GM23338 (cell line): ENCODE measurements around the gene CALR. TPM values are rescaled to one million over a fixed set of nuclear protein-coding genes. Genes with fewer than 3 reads are reported as not detected.

Source experiments
- ATAC-seq: fragments of 200-7000 bp; cut with Tn5 transposase; 3 replicates; pipeline ENCODE4 v1.9.1; 2020
- DNase-seq: peaks from one replicate; pipeline ENCODE4 v3.0.0-alpha.2; 2015; ENCODE audit warnings: low spot score
- H2AFZ ChIP-seq: fragments of 200-600 bp; sonication (generic); 2 replicates; pipeline ENCODE4 v1.8.0; 2016; ENCODE audit warnings: antibody characterized with exemption, mild to moderate bottlenecking, moderate library complexity
- H3F3A ChIP-seq: fragments of 200-600 bp; sonication (generic); replicated peaks from 2 replicates; pipeline ENCODE4 v1.8.0; 2017; ENCODE audit warnings: antibody characterized with exemption, mixed run types, low read depth
- H3K27ac ChIP-seq: fragments of 200-600 bp; sonication (generic); 2 replicates; pipeline ENCODE4 v1.6.1; 2016; ENCODE audit warnings: low read depth
- H3K27me3 ChIP-seq: fragments of 200-600 bp; sonication (generic); 2 replicates; pipeline ENCODE4 v1.8.0; 2016; ENCODE audit warnings: mild to moderate bottlenecking, mixed run types, moderate library complexity; ENCODE audit not compliant: insufficient read depth
- H3K36me3 ChIP-seq: fragments of 200-600 bp; sonication (generic); 2 replicates; pipeline ENCODE4 v1.8.0; 2016; ENCODE audit warnings: mild to moderate bottlenecking; ENCODE audit not compliant: insufficient read depth
- H3K4me1 ChIP-seq: fragments of 200-600 bp; sonication (generic); 2 replicates; pipeline ENCODE4 v1.8.0; 2016; ENCODE audit warnings: mild to moderate bottlenecking, moderate library complexity; ENCODE audit not compliant: insufficient read depth
- H3K4me2 ChIP-seq: fragments of 200-600 bp; sonication (generic); 2 replicates; pipeline ENCODE4 v1.7.1; 2017; ENCODE audit warnings: mixed run types
- H3K4me3 ChIP-seq: fragments of 200-600 bp; sonication (generic); 2 replicates; pipeline ENCODE4 v1.6.1; 2016; ENCODE audit warnings: mixed run types
- H3K79me2 ChIP-seq: fragments of 200-600 bp; sonication (generic); replicated peaks from 2 replicates; pipeline ENCODE4 v1.8.0; 2017; ENCODE audit warnings: mild to moderate bottlenecking; ENCODE audit not compliant: insufficient read depth
- H3K9me2 ChIP-seq: fragments of 200-600 bp; sonication (generic); 2 replicates; pipeline ENCODE4 v1.8.0; 2017; ENCODE audit not compliant: insufficient read depth
- H4K20me1 ChIP-seq: fragments of 200-600 bp; sonication (generic); replicated peaks from 2 replicates; pipeline ENCODE4 v1.8.0; 2017; ENCODE audit warnings: mild to moderate bottlenecking; ENCODE audit not compliant: insufficient read depth
- H3K27ac Mint-ChIP-seq: 2 replicates; pipeline ENCODE4 v1.8.0; 2020; ENCODE audit warnings: inconsistent platforms, mild to moderate bottlenecking, moderate library complexity, mixed read lengths
- H3K27me3 Mint-ChIP-seq: 3 replicates; pipeline ENCODE4 v1.8.0; 2022; ENCODE audit warnings: low read depth, mild to moderate bottlenecking, moderate library complexity, mixed read lengths, inconsistent platforms; ENCODE audit not compliant: insufficient read depth, poor library complexity
- H3K36me3 Mint-ChIP-seq: 3 replicates; pipeline ENCODE4 v1.8.0; 2021; ENCODE audit warnings: low read depth, mild to moderate bottlenecking, inconsistent platforms, moderate library complexity, mixed read lengths
- H3K4me1 Mint-ChIP-seq: 3 replicates; pipeline ENCODE4 v1.8.0; 2020; ENCODE audit warnings: mild to moderate bottlenecking, inconsistent platforms, mixed read lengths
- H3K4me3 Mint-ChIP-seq: 3 replicates; pipeline ENCODE4 v1.8.0; 2021; ENCODE audit warnings: moderate library complexity, mild to moderate bottlenecking, inconsistent platforms, mixed read lengths
- H3K9me3 Mint-ChIP-seq: 3 replicates; pipeline ENCODE4 v1.8.0; 2020; ENCODE audit warnings: moderate library complexity, mild to moderate bottlenecking, inconsistent platforms, mixed read lengths
- CREB1 ChIP-seq: fragments of 250-450 bp; sonication (Bioruptor Pico); IDR thresholded peaks from 2 replicates; pipeline ENCODE4 v1.5.0; 2020; ENCODE audit warnings: low read depth, mild to moderate bottlenecking, moderate library complexity
- CTCF ChIP-seq, 2 experiments: fragments of 200-600 bp in 1 of 2; sonication (generic) in 1 of 2; conservative IDR thresholded peaks; 2 replicates each; pipeline versions ENCODE4 v1.5.1 to v1.6.1; 2016 to 2017; ENCODE audit warnings: antibody characterized with exemption in 2 of 2, low read depth in 2 of 2, mild to moderate bottlenecking in 2 of 2, moderate library complexity in 1 of 2
- EZH2 ChIP-seq: fragments of 200-600 bp; sonication (generic); IDR thresholded peaks from one replicate; pipeline ENCODE4 v1.8.0; 2017; ENCODE audit warnings: antibody characterized with exemption, mild to moderate bottlenecking, low read depth; ENCODE audit not compliant: unreplicated experiment
- EZH2phosphoT487 ChIP-seq: fragments of 200-600 bp; sonication (generic); IDR thresholded peaks from one replicate; pipeline ENCODE4 v1.8.1; 2018; ENCODE audit warnings: antibody characterized with exemption; ENCODE audit not compliant: unreplicated experiment
- JUNB ChIP-seq: IDR thresholded peaks from one replicate; pipeline ENCODE4 v1.6.1; 2016; ENCODE audit warnings: antibody characterized with exemption; ENCODE audit not compliant: unreplicated experiment
- NANOG ChIP-seq: IDR thresholded peaks from 2 replicates; pipeline ENCODE4 v1.6.1; 2016; ENCODE audit warnings: antibody characterized with exemption, borderline replicate concordance
- POLR2AphosphoS5 ChIP-seq: IDR thresholded peaks from 2 replicates; pipeline ENCODE4 v1.6.1; 2016; ENCODE audit warnings: antibody characterized with exemption, low read depth
- STAT1 ChIP-seq: IDR thresholded peaks from one replicate; pipeline ENCODE4 v1.6.1; 2016; ENCODE audit warnings: antibody characterized with exemption; ENCODE audit not compliant: unreplicated experiment
- ZNF114 ChIP-seq: fragments of 250-450 bp; sonication (Bioruptor Pico); IDR thresholded peaks from 2 replicates; pipeline ENCODE4 v1.5.0; 2020; ENCODE audit warnings: mild to moderate bottlenecking, moderate library complexity
- ZNF331 ChIP-seq: fragments of 250-450 bp; sonication (Bioruptor Pico); IDR thresholded peaks from 2 replicates; pipeline ENCODE4 v1.5.0; 2020; ENCODE audit warnings: low read depth, mild to moderate bottlenecking, moderate library complexity
- polyA plus RNA-seq: library from polyadenylated mRNA; unstranded; fragments of >200 nt; fragmentation: Nextera tagmentation; extraction: Ambion mirVana; gene quantifications from 2 replicates; pipeline ENCODE4 v1.2.1, GENCODE V29; 2016
- total RNA-seq: library from RNA; depleted of rRNA; stranded (reverse); fragments of >200 nt; shearing (Covaris generic); gene quantifications from 2 replicates; pipeline ENCODE4 v1.2.3, GENCODE V29; 2014
- TF ChIP-seq, protein P1 (sequence below): IDR thresholded peaks from 2 replicates; pipeline ENCODE4 v1.6.1; 2016; ENCODE audit warnings: antibody characterized with exemption
- TF ChIP-seq, protein P2 (sequence below): fragments of 250-450 bp; sonication (Bioruptor Pico); IDR thresholded peaks from 2 replicates; pipeline ENCODE4 v1.5.0; 2020; ENCODE audit warnings: mild to moderate bottlenecking, moderate library complexity
- TF ChIP-seq, protein P3 (sequence below): IDR thresholded peaks from one replicate; pipeline ENCODE4 v1.6.1; 2018; ENCODE audit warnings: antibody characterized with exemption; ENCODE audit not compliant: unreplicated experiment

The CALR gene
- total and polyA plus RNA-seq, 2 experiments from 2014 or later: 760 to 1,131 TPM

DNA sequence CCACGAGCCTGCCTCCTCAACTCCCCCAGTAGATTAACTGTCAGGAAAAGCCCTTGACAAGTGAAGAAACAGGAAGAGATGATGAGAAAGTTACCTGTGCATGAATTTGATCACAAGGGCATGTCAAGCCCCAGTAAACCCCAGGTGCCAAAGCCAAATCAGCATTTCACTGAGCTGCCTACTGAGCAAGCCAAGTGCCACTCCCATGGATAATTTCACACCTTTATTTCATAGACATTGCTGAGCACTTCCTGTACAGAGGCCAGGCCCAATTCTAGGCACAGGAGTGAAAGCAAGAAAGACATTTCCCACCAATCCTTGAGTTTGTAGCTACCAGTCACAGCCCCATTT, 16.2 kb downstream of the CALR start:
- H2AFZ ChIP-seq: no peak overlapping the region
- H3F3A ChIP-seq: peaks cover 34% of the 10 kb centered on the region
- peaks cover 10% of the 10 kb centered on the region; the same call in 1 of the 2 replicates for H3K36me3 ChIP-seq
- H3K27ac Mint-ChIP-seq: no peak overlapping the region
- peak overlapping the region; percentile 52; the same call in 2 of the 3 replicates for H3K4me3 Mint-ChIP-seq
- ATAC-seq (no peak), DNase-seq (no peak)
- H3K4me2 ChIP-seq: peak overlapping the region; percentile 91; the same call in 1 of the 2 replicates
- H3K36me3 Mint-ChIP-seq: peaks cover 61% of the 10 kb centered on the region
- peaks cover 12% of the 10 kb centered on the region; the same call in 1 of the 2 replicates for H4K20me1 ChIP-seq
- H3K79me2 ChIP-seq: peaks cover 33% of the 10 kb centered on the region
- H3K9me3 Mint-ChIP-seq: no peaks in the 10 kb centered on the region; the same call in 1 of the 3 replicates
- H3K4me3 ChIP-seq: no peak overlapping the region
- H3K27me3 Mint-ChIP-seq: peaks cover 25% of the 10 kb centered on the region
- H3K4me1 ChIP-seq: peaks cover 16% of the 10 kb centered on the region
- TF ChIP-seq, protein P1, sequence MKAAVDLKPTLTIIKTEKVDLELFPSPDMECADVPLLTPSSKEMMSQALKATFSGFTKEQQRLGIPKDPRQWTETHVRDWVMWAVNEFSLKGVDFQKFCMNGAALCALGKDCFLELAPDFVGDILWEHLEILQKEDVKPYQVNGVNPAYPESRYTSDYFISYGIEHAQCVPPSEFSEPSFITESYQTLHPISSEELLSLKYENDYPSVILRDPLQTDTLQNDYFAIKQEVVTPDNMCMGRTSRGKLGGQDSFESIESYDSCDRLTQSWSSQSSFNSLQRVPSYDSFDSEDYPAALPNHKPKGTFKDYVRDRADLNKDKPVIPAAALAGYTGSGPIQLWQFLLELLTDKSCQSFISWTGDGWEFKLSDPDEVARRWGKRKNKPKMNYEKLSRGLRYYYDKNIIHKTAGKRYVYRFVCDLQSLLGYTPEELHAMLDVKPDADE: no peak
- no peak for TF ChIP-seq STAT1
- TF ChIP-seq JUNB: no peak
- no peak for TF ChIP-seq EZH2
- TF ChIP-seq, protein P2, sequence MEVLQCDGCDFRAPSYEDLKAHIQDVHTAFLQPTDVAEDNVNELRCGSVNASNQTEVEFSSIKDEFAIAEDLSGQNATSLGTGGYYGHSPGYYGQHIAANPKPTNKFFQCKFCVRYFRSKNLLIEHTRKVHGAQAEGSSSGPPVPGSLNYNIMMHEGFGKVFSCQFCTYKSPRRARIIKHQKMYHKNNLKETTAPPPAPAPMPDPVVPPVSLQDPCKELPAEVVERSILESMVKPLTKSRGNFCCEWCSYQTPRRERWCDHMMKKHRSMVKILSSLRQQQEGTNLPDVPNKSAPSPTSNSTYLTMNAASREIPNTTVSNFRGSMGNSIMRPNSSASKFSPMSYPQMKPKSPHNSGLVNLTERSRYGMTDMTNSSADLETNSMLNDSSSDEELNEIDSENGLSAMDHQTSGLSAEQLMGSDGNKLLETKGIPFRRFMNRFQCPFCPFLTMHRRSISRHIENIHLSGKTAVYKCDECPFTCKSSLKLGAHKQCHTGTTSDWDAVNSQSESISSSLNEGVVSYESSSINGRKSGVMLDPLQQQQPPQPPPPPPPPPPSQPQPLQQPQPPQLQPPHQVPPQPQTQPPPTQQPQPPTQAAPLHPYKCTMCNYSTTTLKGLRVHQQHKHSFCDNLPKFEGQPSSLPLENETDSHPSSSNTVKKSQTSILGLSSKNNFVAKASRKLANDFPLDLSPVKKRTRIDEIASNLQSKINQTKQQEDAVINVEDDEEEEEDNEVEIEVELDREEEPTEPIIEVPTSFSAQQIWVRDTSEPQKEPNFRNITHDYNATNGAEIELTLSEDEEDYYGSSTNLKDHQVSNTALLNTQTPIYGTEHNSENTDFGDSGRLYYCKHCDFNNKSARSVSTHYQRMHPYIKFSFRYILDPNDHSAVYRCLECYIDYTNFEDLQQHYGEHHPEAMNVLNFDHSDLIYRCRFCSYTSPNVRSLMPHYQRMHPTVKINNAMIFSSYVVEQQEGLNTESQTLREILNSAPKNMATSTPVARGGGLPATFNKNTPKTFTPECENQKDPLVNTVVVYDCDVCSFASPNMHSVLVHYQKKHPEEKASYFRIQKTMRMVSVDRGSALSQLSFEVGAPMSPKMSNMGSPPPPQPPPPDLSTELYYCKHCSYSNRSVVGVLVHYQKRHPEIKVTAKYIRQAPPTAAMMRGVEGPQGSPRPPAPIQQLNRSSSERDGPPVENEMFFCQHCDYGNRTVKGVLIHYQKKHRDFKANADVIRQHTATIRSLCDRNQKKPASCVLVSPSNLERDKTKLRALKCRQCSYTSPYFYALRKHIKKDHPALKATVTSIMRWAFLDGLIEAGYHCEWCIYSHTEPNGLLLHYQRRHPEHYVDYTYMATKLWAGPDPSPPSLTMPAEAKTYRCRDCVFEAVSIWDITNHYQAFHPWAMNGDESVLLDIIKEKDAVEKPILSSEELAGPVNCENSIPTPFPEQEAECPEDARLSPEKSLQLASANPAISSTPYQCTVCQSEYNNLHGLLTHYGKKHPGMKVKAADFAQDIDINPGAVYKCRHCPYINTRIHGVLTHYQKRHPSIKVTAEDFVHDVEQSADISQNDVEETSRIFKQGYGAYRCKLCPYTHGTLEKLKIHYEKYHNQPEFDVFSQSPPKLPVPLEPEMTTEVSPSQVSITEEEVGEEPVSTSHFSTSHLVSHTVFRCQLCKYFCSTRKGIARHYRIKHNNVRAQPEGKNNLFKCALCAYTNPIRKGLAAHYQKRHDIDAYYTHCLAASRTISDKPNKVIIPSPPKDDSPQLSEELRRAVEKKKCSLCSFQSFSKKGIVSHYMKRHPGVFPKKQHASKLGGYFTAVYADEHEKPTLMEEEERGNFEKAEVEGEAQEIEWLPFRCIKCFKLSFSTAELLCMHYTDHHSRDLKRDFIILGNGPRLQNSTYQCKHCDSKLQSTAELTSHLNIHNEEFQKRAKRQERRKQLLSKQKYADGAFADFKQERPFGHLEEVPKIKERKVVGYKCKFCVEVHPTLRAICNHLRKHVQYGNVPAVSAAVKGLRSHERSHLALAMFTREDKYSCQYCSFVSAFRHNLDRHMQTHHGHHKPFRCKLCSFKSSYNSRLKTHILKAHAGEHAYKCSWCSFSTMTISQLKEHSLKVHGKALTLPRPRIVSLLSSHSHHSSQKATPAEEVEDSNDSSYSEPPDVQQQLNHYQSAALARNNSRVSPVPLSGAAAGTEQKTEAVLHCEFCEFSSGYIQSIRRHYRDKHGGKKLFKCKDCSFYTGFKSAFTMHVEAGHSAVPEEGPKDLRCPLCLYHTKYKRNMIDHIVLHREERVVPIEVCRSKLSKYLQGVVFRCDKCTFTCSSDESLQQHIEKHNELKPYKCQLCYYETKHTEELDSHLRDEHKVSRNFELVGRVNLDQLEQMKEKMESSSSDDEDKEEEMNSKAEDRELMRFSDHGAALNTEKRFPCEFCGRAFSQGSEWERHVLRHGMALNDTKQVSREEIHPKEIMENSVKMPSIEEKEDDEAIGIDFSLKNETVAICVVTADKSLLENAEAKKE (CRISPR knock-in tag): no peak
- TF ChIP-seq, protein P3, sequence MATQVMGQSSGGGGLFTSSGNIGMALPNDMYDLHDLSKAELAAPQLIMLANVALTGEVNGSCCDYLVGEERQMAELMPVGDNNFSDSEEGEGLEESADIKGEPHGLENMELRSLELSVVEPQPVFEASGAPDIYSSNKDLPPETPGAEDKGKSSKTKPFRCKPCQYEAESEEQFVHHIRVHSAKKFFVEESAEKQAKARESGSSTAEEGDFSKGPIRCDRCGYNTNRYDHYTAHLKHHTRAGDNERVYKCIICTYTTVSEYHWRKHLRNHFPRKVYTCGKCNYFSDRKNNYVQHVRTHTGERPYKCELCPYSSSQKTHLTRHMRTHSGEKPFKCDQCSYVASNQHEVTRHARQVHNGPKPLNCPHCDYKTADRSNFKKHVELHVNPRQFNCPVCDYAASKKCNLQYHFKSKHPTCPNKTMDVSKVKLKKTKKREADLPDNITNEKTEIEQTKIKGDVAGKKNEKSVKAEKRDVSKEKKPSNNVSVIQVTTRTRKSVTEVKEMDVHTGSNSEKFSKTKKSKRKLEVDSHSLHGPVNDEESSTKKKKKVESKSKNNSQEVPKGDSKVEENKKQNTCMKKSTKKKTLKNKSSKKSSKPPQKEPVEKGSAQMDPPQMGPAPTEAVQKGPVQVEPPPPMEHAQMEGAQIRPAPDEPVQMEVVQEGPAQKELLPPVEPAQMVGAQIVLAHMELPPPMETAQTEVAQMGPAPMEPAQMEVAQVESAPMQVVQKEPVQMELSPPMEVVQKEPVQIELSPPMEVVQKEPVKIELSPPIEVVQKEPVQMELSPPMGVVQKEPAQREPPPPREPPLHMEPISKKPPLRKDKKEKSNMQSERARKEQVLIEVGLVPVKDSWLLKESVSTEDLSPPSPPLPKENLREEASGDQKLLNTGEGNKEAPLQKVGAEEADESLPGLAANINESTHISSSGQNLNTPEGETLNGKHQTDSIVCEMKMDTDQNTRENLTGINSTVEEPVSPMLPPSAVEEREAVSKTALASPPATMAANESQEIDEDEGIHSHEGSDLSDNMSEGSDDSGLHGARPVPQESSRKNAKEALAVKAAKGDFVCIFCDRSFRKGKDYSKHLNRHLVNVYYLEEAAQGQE: no peak
- no peak; the same call in 1 of the 2 replicates for TF ChIP-seq POLR2AphosphoS5
- TF ChIP-seq CTCF (conservative IDR thresholded peaks at IDR 0.05; ENCODE audit: low read depth in 2 of 2): no peak
- TF ChIP-seq NANOG: no peak
- TF ChIP-seq EZH2phosphoT487: no peak
- TF ChIP-seq ZNF331 (CRISPR knock-in tag): no peak
- no peak for TF ChIP-seq CREB1 (CRISPR knock-in tag)
- no peak for TF ChIP-seq ZNF114
- H3K27me3 ChIP-seq: no peaks in the 10 kb centered on the region
- peaks cover 29% of the 10 kb centered on the region for H3K4me1 Mint-ChIP-seq
- no peaks in the 10 kb centered on the region for H3K9me2 ChIP-seq
- peak overlapping the region; percentile 78; the same call in 1 of the 2 replicates for H3K27ac ChIP-seq
